ENCODE results near the gene B9D2.

- TF ChIP-seq CTCF (IDR thresholded peaks at IDR 0.05 in 8 of 11, conservative IDR thresholded peaks at IDR 0.05 in 3 of 11) (no peak), POLR2A (IDR thresholded peaks at IDR 0.05) (no peak), POLR2AphosphoS5 (IDR thresholded peaks at IDR 0.05) (no peak)
These were observed 5.8 kb upstream of the B9D2 start for GRCh38 chr19:41369769-41370168.

Data from spleen (tissue), 7 donors.